Keratinocyte (primary cell): ENCODE data around the gene MEX3C.

Experiments used
- EZH2 ChIP-seq: IDR thresholded peaks from one replicate; pipeline ENCODE4 v1.6.1; 2012; ENCODE audit warnings: inconsistent platforms, mild to moderate bottlenecking, low read length, moderate library complexity
- TF ChIP-seq, protein P1 (sequence below), 3 experiments: IDR thresholded peaks in 1 of 3; conservative IDR thresholded peaks in 1 of 3; optimal IDR thresholded peaks in 1 of 3; 2 replicates in 2 of 3; 3 replicates in 1 of 3; pipeline versions ENCODE3 to v1.5.1; 2011; ENCODE audit warnings: low read length in 3 of 3, mild to moderate bottlenecking in 3 of 3, moderate library complexity in 2 of 3, control low read depth in 1 of 3, inconsistent platforms in 1 of 3; ENCODE audit not compliant: insufficient read depth in 2 of 3; ENCODE audit errors: extremely low read depth in 1 of 3

DNA sequence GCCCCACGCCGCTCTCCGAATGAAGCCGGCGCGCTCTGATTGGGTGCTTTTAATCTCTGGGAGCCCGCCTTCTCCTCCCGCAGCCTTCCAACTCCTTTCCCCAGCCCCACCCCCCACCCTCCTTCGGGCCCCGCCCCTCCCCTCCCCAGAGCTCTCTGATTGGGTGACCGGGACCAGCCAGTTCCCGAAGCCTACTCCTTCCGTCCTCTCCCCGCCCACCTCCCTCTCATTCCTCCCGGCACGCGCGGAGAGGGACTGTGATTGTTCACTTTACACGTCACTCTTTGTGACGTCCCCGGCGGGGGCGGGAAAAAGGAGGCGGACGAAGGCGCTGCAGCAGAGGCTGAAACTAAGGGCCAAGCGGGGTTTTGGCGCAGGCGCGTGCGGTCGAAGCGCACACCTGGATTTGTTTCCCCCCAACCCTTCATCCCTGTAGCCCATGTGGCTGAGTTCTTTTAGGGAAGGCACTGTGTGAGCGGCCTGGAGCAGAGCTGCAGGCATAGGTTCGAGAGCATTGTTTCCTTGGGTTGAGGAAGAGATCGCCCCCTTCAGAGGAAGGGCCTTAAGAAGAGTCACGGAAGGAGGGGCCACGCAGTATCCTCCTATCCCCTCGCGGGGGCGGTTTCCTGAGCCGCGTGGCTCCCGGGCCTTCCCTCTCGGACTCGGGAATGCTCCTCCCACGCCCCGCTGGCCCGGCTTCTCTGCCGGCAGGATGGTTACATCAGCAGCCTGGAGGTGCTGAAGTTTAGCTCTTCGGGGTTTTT, at the start of gene MEX3C:
- TF ChIP-seq, protein P1, sequence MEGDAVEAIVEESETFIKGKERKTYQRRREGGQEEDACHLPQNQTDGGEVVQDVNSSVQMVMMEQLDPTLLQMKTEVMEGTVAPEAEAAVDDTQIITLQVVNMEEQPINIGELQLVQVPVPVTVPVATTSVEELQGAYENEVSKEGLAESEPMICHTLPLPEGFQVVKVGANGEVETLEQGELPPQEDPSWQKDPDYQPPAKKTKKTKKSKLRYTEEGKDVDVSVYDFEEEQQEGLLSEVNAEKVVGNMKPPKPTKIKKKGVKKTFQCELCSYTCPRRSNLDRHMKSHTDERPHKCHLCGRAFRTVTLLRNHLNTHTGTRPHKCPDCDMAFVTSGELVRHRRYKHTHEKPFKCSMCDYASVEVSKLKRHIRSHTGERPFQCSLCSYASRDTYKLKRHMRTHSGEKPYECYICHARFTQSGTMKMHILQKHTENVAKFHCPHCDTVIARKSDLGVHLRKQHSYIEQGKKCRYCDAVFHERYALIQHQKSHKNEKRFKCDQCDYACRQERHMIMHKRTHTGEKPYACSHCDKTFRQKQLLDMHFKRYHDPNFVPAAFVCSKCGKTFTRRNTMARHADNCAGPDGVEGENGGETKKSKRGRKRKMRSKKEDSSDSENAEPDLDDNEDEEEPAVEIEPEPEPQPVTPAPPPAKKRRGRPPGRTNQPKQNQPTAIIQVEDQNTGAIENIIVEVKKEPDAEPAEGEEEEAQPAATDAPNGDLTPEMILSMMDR (optimal IDR thresholded peaks at IDR 0.05 in 1 of 3, IDR thresholded peaks at IDR 0.05 in 1 of 3, conservative IDR thresholded peaks at IDR 0.05 in 1 of 3; ENCODE audit: extremely low read depth in 1 of 3, insufficient read depth in 2 of 3, low read length in 3 of 3) = peak in 2 of 3 experiments; percentile 19 to 20
- no peak for TF ChIP-seq EZH2
